Muscle layer of duodenum (tissue), 2 donors: ENCODE data around the gene NGEF.
"Not testable (repeated sequence)": the region's sequence is repeated elsewhere in the genome, so short reads cannot be mapped to it uniquely, and the experiment has no call there.

ENCODE experiments used
- H3K27ac ChIP-seq: one replicate; pipeline ENCODE4 v1.7.0; 2013; ENCODE audit warnings: mild to moderate bottlenecking, low read length
- H3K27me3 ChIP-seq: one replicate; pipeline ENCODE4 v1.7.0; 2013; ENCODE audit warnings: low read depth, mild to moderate bottlenecking, control low read depth, low read length
- H3K36me3 ChIP-seq, 2 donors: one replicate each; pipeline ENCODE4 v1.7.0; 2013; ENCODE audit warnings: low read length in 2 of 2, control low read depth in 1 of 2, mild to moderate bottlenecking in 1 of 2; ENCODE audit not compliant: insufficient read depth in 2 of 2, control insufficient read depth in 1 of 2
- H3K4me1 ChIP-seq, 2 donors: one replicate each; pipeline ENCODE4 v1.7.0; 2013; ENCODE audit warnings: low read length in 2 of 2, mild to moderate bottlenecking in 2 of 2, control low read depth in 1 of 2, moderate library complexity in 1 of 2; ENCODE audit not compliant: insufficient read depth in 2 of 2, control insufficient read depth in 1 of 2
- H3K4me3 ChIP-seq, 2 donors: one replicate each; pipeline ENCODE4 v1.7.0; 2013; ENCODE audit warnings: low read length in 2 of 2, low read depth in 1 of 2, mild to moderate bottlenecking in 1 of 2
- H3K9me3 ChIP-seq, 2 donors: one replicate each; pipeline ENCODE4 v1.7.0; 2013; ENCODE audit warnings: low read length in 2 of 2, control low read depth in 1 of 2, mild to moderate bottlenecking in 1 of 2; ENCODE audit not compliant: control insufficient read depth in 1 of 2
- donor health status: healthy.

NGEF gene

GRCh38 chr2:232919141-232919540, 93.9 kb downstream of the NGEF start:
- H3K27me3 ChIP-seq, result no peaks in the 10 kb centered on the region
- no peak overlapping the region for H3K27ac ChIP-seq
- peaks cover 0 to 2% of the 10 kb centered on the region in 2 donors for H3K9me3 ChIP-seq
- H3K36me3 ChIP-seq, result no peaks in the 10 kb centered on the region
- H3K4me3 ChIP-seq, result no peak overlapping the region
- H3K4me1 ChIP-seq, result no peaks in the 10 kb centered on the region

DNA sequence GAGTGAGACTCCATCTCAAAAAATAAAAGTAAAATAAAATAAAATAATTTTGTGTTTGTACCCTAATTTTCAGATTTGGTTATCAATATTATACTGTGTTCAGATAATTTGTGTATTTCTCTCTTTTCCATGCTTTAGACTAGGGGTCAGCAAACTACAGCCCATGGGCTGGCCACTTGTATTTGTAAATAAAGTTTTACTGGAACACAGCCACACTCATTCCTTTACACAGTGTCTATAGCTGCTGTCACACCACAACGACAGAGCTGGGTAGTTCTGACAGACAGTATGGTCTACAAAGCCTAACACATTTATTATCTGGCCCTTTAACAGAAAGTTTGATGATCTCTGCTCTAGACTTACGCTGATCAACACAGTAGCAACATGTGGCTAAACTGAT, 99.2 kb downstream of the NGEF start:
- Histone ChIP-seq H3K4me3 (no peak overlapping the region), H3K36me3 (no peaks in the 10 kb centered on the region), H3K9me3 (peaks cover 0 to 9% of the 10 kb centered on the region in 2 donors), H3K27ac (no peak overlapping the region), H3K27me3 (no peaks in the 10 kb centered on the region), H3K4me1 (no peaks in the 10 kb centered on the region)

- H3K4me3 ChIP-seq, result no peak overlapping the region
- no peaks in the 10 kb centered on the region for H3K27me3 ChIP-seq
- no peak overlapping the region for H3K27ac ChIP-seq
- peaks cover 0 to 9% of the 10 kb centered on the region in 2 donors for H3K9me3 ChIP-seq
- no peaks in the 10 kb centered on the region for H3K4me1 ChIP-seq
- no peaks in the 10 kb centered on the region for H3K36me3 ChIP-seq
Observed at GRCh38 chr2:232911712-232912277, 101.3 kb downstream of the NGEF start.

DNA sequence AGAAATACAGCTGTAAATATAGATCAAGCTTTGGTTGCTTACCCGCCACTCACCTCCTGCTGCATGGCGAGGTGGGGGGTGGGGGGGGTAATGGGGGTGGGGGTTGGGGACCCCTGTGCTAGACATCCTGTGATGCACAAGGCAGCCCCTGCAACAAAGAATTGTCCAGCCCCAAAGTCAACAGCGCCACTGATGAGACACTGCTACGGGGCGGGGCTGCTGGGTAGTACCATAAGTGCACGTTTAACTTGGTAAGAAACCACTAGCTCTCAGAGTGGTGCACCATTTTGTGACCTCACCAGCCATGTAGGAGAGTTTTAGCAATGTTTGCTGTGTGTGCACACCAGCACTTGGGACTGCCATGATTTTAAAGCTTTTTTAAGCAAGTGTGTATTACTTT, 102.7 kb downstream of the NGEF start:
- Histone ChIP-seq H3K27me3 (no peaks in the 10 kb centered on the region), H3K27ac (no peak overlapping the region), H3K4me1 (no peaks in the 10 kb centered on the region), H3K4me3 (no peak overlapping the region), H3K9me3 (peaks cover 0 to 9% of the 10 kb centered on the region in 2 donors), H3K36me3 (no peaks in the 10 kb centered on the region)

- Histone ChIP-seq H3K4me1 (no peaks in the 10 kb centered on the region), H3K4me3 (no peak overlapping the region), H3K36me3 (no peaks in the 10 kb centered on the region), H3K9me3 (peaks cover 0 to 9% of the 10 kb centered on the region in 2 donors), H3K27me3 (no peaks in the 10 kb centered on the region), H3K27ac (no peak overlapping the region)
Observed at GRCh38 chr2:232908695-232909094, 104.4 kb downstream of the NGEF start.

DNA sequence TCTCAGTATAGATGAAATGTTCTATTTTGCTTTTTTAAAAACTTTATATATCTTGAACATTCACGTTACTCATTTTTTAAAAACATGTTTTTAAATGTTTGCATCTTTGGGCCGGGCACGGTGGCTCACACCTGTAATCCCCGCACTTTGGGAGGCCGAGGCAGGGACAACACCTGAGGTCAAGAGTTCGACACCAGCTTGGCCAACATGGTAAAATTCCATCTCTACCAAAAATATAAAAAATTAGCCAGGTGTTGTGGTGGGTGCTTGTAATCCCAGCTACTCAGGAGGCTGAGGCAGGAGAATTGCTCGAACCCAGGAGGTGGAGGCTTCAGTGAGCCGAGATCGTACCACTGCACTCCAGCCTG, 105.4 kb downstream of the NGEF start:
- not testable (repeated sequence) for H3K4me1 ChIP-seq, H3K36me3 ChIP-seq, H3K27me3 ChIP-seq, H3K4me3 ChIP-seq, H3K9me3 ChIP-seq, H3K27ac ChIP-seq

DNA sequence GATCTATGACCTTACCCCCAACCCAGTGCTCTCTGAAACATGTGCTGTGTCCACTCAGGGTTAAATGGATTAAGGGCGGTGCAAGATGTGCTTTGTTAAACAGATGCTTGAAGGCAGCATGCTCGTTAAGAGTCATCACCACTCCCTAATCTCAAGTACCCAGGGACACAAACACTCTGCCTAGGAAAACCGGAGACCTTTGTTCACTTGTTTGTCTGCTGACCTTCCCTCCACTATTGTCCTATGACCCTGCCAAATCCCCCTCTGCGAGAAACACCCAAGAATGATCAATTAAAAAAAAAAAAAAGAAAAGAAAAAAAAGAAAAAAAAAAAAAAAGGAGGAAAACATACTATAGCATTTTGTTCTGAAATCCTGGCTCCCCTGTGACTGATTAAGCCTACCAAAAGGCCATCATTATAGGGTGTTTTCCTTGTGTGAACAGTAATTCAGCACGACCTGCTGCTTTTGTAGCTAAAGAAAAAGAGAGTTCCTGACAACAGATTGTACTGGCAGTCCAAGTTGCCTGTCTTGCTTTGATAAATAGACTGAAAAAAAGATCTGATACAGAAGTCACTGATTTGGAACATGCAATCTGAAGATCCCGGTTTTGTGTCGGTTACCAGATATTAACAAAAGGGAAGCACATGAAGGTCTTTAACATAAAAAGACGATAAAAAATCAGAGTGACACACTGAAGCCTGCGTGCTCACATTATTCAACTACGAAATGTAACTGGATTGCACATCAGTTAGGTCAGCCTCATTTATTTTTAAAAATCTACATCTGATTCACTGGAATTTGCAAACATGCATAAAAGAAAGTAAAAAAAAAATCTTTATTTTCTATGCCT, 106.0 kb downstream of the NGEF start:
- not testable (repeated sequence) for H3K9me3 ChIP-seq, H3K4me1 ChIP-seq, H3K4me3 ChIP-seq, H3K27me3 ChIP-seq, H3K36me3 ChIP-seq, H3K27ac ChIP-seq

DNA sequence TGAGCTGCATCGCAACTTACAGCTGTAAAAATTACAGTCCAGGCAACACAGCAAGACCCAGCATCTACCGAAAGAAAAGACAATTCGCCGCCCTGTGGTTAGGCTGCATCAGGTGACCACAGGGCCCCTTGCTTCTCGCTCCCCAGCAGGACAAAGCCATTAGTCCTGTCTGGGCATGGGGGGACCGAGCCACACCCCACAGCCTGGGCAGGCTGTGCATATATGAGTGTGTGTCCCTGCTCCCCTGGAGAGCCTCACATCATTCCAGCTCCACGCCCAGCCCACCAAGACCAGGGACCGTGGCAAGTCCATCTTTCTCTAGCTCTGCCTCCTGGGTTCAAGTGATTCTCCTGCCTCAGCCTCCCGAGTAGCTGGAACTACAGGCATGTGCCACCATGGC, 109.1 kb downstream of the NGEF start:
- H3K4me1 ChIP-seq, result no peaks in the 10 kb centered on the region
- no peaks in the 10 kb centered on the region for H3K36me3 ChIP-seq
- no peaks in the 10 kb centered on the region for H3K9me3 ChIP-seq
- H3K27me3 ChIP-seq, result no peaks in the 10 kb centered on the region
- H3K27ac ChIP-seq, result no peak overlapping the region
- no peak overlapping the region for H3K4me3 ChIP-seq

DNA sequence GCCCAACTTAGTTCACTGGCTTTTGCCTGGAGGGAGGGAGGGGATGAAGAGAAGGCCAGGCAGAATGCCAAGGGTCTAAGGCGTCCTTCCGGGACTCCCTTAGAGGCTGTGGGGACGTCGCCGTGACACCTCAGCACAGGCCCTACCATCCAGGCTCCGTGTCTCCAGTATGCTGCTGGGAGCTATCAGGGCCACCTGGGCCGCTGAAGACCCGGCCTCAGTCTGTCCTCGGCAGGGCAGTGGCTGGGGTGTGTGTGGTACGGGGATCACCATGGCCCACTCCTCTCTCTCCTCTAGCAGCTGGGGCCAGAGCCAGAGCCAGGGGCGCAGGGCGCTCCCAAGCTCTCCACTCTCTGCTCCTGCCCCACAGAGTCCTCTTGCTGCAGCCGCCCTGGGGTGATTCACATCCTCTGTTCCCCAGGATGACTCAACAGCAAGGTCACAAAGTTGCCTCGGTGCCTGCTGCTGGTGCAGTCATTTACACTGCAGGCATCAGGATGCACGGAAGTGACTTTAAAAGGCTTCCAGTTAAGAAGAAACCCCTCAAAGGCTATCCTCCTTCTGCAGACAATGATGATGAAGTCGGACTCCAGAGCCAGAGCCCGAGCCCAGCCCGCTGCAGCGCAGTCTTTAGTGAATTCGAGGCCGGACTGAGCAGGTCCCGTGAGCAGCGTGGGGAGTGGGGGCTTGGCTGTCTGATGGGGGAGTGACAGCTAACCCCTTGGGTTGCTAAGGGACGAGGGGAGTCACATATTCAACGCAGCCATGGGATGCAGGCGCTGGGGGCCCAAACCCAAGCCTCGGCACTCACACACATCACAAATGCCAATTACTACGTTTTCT, 111.1 kb downstream of the NGEF start:
- no peak overlapping the region for H3K4me3 ChIP-seq
- H3K27ac ChIP-seq, result no peak overlapping the region
- H3K9me3 ChIP-seq, result no peaks in the 10 kb centered on the region
- H3K36me3 ChIP-seq, result no peaks in the 10 kb centered on the region
- H3K4me1 ChIP-seq, result no peaks in the 10 kb centered on the region
- no peaks in the 10 kb centered on the region for H3K27me3 ChIP-seq

- no peak overlapping the region for H3K4me3 ChIP-seq
Observed at GRCh38 chr2:232900811-232901735, 112.0 kb downstream of the NGEF start.

More at GRCh38 chr2:232900811-232901735, 112.0 kb downstream of the NGEF start:
- no peak overlapping the region for H3K27ac ChIP-seq
- no peaks in the 10 kb centered on the region for H3K9me3 ChIP-seq
- no peaks in the 10 kb centered on the region for H3K36me3 ChIP-seq
- no peaks in the 10 kb centered on the region for H3K27me3 ChIP-seq
- H3K4me1 ChIP-seq, result no peaks in the 10 kb centered on the region
